ENCODE data around the gene ENSA.
A peak's percentile ranks its signal among the peaks of the same experiment; 100 is the strongest.
"Not testable (repeated sequence)": the region's sequence is repeated elsewhere in the genome, so short reads cannot be mapped to it uniquely, and the experiment has no call there.

The ENSA gene

DNA sequence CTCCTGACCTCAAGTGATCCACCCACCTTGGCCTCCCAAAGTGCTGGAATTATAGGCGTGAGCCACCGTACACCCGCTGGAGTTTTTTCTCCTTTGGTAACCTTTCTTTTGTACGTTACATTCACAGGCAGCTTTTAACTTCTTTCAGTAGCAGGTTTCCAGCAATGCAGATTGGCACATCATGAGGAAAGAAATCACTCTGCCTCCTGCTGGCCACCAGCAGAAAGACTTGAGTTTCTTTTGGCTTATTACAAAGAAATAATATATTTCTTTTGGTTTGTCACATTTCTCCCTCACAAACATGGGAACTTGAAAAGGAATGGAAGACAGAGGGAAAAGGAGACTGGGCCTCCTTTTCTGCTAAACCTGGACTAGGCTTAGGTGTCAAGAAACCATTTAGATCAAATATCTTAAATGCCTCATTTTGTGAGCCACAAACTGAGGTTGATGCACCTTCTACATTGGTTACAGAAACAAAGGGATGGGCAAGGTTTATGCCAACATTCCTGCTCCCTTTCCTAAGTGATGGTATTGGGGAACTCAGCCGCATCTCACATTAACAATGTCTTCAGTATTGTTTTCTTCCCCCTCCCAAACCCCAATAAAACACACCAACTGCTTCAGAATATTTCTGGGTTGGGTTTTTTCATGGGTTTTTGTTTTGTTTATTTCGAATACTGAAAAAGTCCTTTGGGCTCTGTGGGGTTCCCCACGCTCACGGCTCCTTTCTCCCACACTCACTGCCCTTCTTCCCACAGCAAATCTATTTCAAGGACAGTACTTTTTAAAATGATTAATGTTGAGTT is 7.7 kb downstream of the ENSA start:
- no peak for DNase-seq

DNA sequence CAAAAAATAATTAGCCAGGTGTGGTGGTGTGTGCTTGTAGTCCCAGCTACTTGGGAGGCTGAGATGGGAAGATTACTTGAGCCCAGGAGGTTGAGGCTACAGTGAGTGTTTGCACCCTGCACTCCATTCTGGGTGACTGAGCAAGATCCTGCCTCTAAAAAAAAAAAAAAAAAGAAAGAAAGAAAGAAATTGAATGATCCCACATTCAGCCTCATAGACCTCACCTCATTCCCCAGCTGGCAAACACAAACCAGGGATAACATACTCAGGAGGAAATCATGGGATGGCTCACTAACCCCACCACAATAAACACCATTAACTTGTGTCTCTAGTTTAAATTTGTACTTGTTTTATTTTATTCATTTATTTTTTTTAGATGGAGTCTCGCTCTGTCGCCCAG is 8.5 kb downstream of the ENSA start:
- no peak for DNase-seq

DNA sequence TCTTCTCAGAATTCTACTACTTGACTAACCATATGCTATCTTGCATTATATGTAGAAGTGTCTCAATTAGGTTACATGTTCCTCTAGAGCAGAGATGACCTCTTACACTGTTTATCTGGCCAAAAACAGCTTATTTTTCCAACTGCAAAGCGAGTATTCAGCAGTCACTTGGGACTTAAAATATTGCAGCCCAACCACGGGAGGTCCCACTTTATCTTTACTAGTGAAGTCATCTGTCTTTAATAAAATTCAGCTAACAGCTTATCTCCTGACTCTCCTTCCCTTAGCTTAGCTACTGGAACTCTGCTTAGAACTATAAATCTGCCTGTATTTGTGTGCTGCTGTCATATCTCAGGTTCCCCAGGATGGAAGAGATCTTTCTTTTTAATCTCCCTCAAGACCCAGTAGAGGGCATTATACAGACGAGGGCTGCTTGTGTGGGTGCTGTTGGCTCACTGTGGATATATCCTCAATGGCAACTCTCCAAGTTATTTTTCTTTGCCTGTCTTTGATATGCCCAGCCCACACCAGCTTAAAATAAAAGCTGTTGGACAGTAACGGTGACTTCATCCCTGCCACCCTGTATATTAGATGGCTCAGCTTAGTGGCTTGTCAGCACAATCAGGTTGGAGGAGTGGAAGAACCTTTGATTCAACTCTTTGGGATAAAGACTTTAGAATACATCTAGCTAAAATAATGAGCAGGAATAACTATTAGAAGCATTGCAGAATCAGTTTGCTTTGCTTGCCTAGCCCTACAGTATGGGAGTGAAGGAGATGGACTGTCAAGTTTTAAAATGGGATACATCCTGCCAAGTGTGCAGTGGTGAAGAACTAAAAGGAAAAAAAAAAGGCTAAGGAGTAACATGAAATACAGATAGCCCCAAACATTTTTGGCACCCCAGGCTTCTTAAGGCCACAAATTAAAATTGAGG is 9.6 kb downstream of the ENSA start:
- peak; percentile 36 for DNase-seq

DNA sequence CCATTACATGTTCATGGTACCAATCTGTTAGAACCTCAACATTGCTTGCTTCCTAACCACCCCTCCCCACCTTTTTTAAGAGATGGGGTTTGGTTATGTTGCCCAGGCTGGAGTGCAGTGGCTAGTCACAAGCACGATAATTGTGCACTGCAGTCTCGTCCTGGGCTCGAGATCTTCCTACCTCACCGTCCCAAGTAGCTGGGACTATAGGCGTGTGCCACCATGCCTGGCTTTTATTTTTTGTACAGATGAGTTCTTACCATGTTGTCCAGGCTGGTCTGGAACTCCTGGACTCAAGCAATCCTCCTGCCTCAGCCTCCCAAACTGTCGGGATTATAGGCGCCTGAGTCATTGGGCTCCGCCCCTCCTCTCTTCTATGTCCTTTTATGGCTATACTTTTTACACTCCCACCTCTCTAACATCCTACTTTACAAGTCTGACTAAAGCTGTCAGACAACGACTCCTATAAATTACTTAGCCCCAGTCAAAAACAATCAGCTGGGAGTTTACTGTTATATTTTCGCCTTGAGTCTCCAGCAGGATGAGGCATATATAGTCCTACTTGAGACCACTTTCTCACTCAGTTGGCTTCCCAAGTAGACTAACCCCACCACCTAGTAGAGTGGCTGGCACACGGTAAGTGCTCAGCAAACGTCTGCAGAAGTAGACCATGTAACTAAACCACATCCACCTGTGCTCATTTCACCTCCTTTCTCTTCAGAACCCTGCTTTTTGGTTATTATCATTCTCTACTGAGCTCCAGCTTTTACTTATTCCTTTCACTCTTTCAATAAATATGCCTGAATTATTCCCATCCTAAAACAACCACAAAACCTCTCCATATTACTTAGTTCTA is 13.8 kb downstream of the ENSA start:
- DNase-seq: no peak

DNA sequence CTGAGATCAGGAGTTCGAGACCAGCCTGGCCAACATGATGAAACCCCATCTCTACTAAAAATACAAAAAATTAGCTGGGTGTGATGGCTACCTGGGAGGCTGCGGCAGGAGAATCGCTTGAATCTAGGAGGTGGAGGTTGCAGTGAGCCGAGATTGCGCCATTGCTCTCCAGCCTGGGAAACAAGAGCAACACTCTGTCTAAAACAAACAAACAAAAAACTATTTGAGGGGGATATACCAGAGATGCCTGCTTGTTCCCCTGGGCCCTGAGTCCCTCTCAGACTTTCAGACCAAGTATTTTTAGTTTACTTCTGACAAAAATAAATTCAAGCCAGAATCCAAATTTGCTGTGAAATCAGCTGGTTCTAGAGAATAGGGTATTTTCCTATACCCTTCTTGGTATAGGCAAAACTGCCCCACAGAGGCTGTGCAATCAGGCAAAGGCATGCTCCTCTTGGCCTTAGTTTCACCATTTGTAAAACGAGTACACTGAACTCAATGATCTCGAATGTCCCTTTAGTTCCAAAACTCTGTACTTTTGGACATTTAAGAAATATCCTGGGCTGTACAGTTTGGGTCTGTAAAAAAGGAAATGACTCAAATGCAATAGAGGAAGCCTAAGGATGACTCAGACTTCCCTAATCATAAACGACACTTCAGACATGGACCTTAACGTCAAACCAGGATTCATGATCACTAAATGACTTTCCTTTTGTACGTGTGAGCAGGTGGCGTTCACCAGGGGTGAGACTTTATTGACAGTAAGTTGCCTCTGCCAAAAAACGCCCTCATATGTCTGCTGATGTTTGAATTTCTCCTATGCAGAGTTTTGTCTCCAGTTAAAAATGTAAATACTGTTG is 16.1 kb downstream of the ENSA start:
- no peak for DNase-seq

DNA sequence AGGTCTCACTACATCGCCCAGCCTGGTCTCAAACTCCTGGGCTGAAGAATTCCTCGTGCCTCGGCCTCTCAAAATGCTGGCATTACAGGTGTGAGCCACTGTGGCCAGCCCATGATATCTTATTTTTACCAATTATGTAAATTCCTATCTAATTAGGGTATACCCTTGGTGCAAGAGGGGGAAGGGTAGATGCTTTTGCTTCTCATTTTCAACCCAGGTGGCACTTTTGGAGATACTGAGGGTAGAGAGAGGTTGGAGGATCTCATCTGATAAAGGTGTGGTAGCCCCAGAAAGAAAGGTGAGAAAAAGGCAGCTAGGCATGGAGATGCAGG is 17.4 kb downstream of the ENSA start:
- no peak for DNase-seq

DNA sequence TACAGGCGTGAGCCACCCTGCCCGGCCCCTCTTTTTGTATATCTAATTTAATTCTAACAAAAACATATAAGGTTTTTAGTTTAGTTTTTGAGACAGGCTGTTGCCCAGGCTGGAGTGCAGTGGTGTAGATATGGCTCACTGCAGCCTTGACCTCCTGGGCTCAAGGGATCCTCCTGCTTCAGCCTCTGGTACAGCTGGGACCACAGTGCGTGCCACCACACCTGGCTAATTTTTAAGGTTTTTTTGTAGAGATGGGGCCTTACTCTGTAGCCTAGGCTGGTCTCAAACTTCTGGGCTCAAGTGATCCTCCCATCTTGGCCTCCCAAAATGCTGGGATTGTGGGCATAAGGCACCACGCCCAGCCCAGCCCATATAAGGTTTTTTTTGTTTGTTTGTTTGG is 18.8 kb downstream of the ENSA start:
- no peak for DNase-seq

DNA sequence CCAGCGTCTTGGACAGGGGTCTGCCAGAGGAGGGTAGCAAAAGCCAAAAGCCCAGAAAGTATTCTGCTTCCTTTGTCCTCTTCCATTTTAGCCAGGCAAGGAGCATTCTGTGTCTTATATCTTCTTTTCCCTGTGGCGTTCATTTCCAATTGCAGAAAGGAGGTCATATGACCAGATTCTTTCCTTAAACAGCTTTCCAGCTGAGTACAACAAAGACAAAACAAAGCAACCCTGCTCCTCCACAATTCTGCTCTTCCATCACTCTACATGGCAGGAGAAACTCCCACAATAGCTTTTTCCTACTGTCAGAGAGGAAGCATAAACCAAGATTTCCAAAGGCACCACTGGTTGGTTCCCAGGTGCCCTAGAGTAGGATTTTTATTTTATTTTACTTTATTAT is 19.7 kb downstream of the ENSA start:
- no peak for DNase-seq

DNA sequence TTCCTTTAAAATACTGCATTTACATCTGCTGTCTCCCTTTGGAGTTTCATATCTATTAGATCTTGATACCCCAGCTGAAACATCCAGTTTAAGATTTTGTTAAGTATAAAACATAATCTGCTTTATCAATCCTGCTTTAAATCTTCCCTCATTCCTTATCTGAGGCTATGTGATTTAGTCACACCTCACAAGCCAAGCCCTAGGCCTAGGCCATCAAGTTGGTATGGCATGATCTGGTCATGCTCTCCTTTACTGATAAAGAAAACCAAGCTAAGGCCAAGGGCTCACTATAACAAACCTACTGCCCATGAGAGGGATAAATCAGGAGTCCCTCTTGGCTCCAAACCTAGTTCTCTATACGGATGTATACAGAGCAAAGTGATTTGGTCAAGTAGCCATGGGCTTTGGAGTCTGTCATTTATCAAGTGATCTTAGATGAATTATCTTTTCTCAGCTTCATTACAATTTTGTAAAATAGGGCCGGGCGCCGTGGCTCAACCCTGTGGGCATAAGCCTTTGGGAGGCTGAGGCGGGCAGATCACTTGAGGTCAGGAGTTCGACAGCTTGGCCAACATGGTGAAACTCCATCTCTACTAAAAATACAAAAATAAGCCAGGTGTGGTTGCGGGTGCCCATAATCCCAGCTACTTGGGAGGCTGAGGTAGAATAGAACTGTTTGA is 22.8 kb downstream of the ENSA start:
- no peak for DNase-seq

DNA sequence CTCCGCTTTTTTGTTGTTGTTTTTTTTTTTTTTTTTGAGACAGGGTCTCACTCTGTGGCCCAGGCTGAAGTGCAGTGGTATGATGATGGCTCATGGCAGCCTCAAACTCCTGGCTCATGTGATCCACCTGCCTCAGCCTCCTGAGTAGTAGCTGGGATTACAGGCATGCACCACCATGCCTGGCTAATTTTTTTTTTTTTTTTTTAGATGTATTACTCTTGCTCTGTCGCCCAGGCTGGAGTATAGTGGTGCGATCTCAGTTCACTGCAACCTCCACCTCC is 24.0 kb downstream of the ENSA start:
- DNase-seq: not testable (repeated sequence)

DNA sequence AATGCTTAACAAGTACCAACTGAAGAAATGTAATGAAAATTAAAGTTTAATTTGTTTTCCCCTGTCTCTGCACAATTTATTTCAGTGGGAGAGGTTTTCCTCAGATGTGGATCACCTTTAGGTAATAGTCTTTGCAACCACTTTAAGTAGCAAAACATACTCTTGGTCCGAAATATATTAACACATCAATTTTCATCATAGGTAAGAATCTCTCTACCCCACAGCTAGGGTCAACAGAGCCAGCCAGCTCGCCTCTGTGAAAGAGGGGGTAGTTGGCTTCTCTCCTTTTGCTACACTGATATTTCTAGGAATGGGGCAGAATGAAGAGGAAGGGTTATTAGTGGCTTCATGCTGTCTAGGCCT is 25.2 kb downstream of the ENSA start:
- no peak for DNase-seq

DNA sequence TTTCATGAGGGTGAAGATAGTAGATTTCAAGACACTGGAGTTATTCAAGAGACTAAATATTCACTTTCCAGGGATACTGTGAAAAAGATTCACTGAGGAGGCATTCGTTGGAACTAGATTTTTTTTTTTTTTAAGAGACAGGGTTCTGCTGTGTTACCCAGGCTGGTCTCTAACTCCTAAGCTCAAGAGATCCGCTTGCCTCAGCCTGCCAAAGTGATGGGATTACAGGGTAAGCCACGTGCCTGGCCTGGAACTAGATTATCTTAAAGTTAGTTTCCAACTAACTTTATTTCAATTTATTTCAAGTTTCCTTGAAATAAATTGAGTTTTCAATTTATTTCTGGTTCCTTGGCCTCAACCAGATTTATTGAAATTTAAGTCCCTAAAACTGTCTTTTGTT is 25.7 kb downstream of the ENSA start:
- DNase-seq: no peak

DNA sequence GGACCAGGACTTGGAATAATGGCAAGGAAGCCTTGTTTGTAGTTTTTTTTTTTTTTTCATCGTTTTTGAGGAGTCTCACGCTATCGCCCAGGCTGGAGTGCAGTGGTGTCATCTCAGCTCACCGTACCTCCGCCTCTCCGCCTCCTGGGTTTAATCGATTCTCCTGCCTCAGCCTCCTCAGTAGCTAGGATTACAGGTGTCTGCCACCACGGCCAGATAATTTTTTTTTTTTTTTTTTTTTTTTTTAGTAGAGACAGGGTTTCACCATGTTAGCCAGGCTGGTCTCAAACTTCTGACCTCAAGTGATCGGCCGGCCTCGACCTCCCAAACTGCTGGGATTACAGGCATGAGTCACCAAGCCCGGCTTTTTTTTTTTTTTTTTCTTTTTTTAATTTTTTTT is 27.0 kb downstream of the ENSA start:
- not testable (repeated sequence) for DNase-seq

DNA sequence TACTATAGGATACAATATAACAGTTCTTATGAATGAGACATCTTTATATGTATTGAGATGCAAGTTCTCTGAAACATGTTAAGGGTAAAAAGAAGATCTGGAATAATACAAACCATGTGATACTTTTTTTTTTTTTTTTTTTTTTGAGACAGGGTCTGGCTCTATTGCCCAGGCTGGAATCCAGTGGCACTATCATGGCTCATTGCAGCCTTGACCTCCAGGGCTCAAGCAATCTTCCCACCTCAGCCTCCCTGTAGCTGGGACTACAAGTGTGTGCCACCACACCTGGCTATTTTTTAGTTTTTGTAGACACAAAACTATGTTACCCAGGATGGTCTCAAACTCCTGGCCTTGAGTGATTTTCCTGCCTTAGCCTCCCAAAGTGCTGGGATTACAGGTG is 27.9 kb downstream of the ENSA start:
- DNase-seq: no peak

DNA sequence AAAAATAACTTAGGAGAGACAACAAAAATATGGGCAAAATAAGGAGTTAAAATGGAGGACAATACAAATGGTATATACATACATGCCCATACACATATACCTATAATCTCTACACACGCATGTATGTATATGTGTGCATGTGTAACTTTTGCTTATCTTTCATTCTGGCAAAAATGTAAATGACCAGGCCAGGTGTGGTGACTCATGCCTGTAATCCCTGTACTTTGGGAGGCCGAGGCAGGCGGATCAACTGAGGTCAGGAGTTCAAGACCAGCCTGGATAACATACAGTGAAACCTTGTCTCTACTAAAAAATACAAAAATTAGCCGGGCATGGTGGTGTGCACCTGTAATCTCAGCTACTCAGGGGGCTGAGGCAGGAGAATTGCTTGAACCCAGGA is 31.1 kb downstream of the ENSA start:
- not testable (repeated sequence) for DNase-seq

DNA sequence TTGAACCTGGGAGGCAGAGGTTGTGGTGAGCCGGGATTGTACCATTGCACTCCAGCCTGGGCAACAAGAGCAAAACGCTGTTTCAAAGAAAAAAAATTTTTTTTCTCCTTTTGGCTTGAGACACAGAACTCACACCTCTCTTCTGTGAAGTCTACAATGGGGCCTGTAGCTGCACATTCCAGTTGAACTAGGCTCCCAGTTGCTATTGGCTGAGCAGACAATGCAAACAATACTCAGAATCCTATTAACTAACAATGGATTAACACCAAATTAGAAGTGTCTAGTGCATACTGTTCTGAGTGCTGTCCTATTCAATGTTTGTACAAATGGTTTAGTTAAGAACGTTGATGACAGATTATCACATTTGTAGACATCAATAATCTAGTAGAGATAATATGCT is 32.4 kb downstream of the ENSA start:
- DNase-seq: no peak

DNA sequence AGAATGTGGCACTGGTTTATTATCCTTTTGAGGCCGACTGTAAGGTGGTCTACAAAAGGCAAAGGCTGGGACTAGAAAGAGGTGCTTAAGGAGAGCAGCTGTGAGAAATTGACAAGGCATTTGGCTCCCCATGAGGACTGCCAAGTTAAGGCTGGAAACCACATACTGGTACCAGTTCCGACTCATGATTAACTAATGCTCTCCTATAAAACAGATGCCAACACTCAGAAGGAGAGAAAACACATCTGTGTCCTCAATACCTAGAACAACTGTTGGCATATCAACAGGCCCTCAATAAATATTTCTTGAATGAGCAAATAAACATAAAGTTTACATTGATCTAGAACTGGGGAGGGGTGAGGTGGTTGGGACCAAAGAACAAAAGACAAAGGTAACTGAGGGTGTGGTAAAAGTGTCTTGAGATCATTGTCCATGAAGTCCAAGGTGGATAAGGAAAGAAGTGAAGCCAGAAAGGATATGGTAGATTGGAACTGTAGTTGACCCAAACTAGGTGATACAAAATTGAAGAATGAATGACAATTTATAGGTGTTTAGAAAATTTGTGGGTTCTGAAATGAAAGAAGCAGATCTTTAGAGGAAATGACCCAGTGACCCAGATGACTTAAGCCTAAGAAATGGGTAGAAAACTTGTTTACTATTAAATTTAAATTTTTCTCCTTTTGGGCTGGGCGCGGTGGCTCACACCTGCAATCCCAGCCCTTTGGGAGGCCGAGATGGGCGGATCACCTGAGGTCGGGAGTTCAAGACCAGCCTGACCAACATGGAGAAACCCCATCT is 33.1 kb downstream of the ENSA start:
- no peak for DNase-seq

DNA sequence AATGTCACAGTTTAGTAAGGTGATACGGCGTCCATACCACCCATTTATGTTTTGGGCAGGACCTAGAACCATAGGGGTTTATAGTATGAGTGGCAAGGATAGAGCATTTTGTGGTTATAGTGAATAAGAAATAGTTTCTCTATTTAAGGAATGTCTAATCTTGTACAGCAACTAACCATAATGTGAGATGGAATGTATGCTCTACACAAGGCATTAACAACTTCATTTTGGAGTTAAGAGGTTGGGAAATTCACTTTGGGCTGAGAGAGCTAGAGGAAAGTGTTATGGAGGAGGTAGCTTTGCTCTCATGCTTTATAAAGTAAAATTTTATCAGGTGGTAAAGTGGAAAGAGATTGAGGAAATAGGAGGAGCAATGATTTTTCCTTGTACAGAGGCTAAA is 47.0 kb downstream of the ENSA start:
- no peak for DNase-seq

DNA sequence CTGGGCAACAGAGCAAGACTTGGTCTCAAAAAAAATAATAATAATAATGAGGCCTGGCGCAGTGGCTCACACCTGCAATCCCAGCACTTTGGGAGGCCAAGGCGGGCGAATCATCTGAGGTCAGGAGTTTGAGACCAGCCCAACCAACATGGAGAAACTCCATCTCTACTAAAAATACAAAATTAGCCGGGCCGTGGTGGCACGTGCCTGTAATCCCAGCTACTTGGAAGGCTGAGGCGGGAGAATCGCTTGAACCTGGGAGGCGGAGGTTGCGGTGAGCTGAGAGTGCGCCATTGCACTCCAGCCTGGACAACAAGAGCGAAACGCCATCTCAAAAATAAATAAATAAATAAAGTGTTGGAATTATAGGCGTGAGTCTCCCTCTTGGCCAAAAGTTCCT is 47.5 kb downstream of the ENSA start:
- DNase-seq: not testable (repeated sequence)

DNA sequence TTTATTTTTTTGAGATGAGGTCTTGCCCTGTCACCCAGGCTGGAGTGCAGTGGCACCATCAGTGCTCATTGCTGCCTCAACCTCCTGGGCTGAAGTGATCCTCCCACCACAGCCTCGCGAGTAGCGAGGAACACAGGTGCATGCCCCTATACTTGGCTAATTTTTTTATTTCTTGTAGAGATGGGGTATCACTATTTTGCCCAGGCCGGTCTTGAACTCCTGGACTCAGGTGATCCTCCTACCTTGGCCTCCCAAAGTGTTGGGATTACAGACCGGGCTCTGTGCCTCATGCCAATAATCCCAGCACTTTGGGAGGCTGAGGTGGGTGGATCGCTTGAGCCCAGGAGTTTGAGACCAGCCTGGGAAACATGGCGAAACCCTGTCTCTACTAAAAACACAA is 48.0 kb downstream of the ENSA start:
- DNase-seq: not testable (repeated sequence)

DNA sequence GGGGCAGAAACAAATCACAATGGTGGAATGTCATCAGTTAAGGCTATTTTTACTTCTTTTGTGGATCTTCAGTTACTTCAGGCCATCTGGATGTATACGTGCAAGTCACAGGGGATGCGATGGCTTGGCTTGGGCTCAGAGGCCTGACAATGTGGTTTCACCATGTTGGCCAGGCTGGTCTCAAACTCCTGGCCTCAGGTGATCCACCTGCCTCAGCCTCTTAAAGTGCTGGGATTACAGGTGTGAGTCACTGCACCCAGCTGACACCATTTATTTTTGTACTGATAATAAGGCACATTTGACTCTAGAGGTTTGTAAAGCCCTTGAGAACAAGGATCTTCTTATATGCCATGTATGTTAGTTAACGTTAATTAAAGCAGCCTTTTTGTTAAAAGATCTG is 48.4 kb downstream of the ENSA start:
- DNase-seq: not testable (repeated sequence)

Data from T1000 (cell line).